Erythroblast (primary cell): ENCODE measurements around the gene TMEM129.

Experiments used
- GATA1 ChIP-seq: IDR thresholded peaks from 2 replicates; pipeline ENCODE4 v1.6.1; 2011; ENCODE audit warnings: low read depth, mild to moderate bottlenecking, control low read depth, low read length, moderate library complexity
- POLR2A ChIP-seq: IDR thresholded peaks from 2 replicates; pipeline ENCODE4 v1.6.1; 2011; ENCODE audit warnings: mild to moderate bottlenecking, low read length

DNA sequence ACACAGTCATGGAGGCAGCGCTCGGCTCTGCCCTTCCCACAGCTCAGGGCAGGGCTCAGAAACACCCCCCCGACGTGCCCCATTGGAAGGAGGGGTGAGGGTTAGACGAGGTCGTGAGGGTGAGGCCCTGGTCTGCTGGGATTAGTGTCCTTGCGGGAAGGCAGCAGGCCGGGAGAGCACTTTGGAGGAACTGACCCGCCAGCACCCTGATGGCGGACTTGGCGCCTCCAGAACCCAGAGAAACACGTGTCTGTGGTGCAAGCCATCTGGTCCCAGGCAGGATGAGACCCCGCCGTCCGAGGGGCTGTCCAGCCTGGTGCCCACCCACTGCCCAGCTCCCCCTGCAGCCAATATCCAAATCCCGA is 26.5 kb upstream of the TMEM129 start:
- TF ChIP-seq POLR2A (no peak), GATA1 (no peak)
